HG03196 (cell line): ENCODE measurements around the gene OCIAD2.
"Not testable (repeated sequence)": the region's sequence is repeated elsewhere in the genome, so short reads cannot be mapped to it uniquely, and the experiment has no call there.

Experiments
- ATAC-seq: cut with Tn5 transposase; IDR thresholded peaks from one replicate; pipeline ENCODE4 v1.9.1; 2021; ENCODE audit not compliant: unreplicated experiment

OCIAD2 gene

DNA sequence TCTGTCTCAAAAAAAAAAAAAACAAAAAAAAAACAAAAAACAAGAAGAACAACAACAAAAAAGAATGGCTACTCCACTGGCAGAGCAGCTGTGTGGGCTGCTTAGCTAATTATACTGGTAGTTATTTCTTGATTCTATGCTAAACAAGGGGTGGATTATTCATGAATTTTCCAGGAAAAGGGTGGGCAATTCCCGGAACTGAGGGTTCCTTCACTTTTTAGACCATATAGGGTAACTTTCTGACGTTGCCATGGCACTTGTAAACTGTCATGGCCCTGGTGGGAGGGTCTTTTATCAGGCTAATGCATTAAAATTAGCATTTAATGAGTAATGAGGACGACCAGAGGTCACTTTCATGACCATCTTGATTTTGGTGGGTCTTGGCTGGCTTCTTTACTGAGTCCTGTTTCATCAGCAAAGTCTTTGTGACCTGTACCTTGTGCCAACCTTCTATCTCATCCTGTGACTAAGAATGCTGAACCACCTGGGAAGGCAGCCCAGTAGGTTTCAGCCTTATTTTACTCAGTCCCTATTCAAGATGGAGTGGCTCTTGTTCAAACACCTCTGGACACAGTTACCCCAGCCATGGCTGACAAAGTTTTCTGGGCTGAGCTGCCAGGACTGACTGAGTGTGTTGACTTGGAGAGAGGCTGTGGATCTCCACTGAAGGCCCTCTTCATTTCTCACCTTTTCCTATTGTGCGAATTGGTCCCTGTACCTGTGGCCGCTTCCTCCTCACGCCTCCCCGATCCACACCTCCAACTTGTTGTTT lies 1.3 kb upstream of the OCIAD2 start:
- no peak for ATAC-seq

- ATAC-seq, result no peak
Observed at GRCh38 chr4:48905363-48906015, 1.1 kb downstream of the OCIAD2 start.

DNA sequence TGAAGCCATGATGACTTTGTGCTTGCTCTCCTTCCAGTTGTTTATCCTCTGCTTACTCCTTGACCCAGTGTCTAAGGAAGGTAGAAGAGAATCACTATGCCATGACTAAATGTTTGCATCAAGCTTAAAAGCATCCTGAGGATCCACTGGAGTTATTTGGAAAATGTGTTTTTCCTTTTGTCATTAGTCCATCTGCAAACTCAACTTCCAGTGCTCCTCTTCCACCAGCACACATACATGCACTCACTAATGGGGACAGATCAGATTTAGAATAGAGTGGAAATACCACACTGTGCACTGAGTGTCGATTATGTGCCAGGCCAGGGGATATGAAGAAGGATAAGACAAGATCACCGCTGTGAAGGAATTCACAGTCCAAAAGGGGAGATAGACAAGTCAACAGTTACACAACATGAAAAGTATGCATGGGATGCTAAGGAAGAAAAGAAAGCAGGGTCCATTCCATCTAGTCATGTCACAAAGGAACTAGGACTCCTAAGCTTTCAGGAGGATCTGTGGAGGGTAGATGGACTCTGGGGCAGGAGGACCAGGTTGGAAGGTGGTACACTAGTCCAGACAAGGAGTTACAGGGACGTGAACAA lies 1.9 kb downstream of the OCIAD2 start:
- no peak for ATAC-seq

GRCh38 chr4:48904101-48904500 lies 2.5 kb downstream of the OCIAD2 start:
- ATAC-seq, result no peak

DNA sequence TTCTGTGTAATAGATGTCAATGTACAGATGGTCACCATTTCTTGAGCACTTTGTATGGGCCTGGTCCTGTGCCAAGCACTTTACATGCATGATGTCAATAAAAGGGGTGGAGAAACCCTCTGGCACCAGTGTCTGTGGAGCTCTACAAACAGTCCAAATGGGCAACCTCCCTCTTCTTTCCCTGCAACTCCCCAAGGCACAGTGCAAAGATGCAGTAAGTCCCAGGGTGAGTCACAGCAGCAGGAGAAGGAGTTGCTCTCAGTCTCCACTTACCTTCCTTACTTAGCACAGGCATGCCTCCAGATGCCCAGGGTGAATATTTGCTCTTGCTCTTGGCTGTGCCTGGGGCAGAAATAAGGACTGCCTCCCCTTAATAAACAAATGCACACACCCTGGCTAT lies 4.3 kb downstream of the OCIAD2 start:
- ATAC-seq, result no peak

GRCh38 chr4:48901196-48901595 lies 5.4 kb downstream of the OCIAD2 start:
- ATAC-seq, result no peak

DNA sequence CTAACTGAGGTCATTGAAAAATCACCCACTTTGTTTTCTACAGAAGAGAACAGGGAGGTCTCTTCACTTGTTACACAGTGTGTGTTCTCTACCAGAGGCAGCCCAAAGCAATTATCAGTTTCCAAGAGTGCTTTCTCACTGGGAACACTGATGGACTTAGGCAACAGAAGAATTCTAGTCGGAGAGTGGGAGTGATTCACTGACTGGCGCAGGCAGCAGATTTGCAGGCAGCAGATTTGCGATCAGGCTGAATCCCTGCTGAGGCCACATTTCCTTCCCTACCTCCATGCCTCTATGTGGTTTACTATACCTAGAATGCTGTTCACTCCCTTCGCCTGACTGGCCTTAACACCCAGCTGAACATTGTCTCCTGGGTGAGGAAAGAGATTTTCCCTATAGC lies 6.6 kb downstream of the OCIAD2 start:
- ATAC-seq, result no peak

- no peak for ATAC-seq
Observed at GRCh38 chr4:48899432-48899749, 7.2 kb downstream of the OCIAD2 start.

- no peak for ATAC-seq
Observed at GRCh38 chr4:48898733-48899431, 7.7 kb downstream of the OCIAD2 start.

- no peak for ATAC-seq
Observed at GRCh38 chr4:48896845-48897244, 9.7 kb downstream of the OCIAD2 start.

- ATAC-seq, result no peak
Observed at GRCh38 chr4:48891028-48891619, 15.4 kb downstream of the OCIAD2 start.

DNA sequence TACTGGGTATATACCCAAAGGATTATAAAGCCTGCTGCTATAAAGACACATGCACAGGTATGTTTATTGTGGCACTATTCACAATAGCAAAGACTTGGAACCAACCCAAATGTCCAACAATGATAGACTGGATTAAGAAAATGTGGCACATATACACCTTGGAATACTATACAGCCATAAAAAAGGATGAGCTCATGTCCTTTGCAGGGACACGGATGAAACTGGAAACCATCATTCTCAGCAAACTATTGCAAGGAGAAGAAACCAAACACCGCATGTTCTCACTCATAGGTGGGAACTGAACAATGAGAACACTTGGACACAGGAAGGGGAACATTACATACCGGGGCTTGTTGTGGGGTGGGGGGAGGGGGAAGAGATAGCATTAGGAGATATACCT lies 16.8 kb downstream of the OCIAD2 start:
- ATAC-seq, result not testable (repeated sequence)

GRCh38 chr4:48881646-48882045 lies 24.9 kb downstream of the OCIAD2 start:
- ATAC-seq, result not testable (repeated sequence)

GRCh38 chr4:48879561-48880442 lies 26.8 kb downstream of the OCIAD2 start:
- ATAC-seq, result no peak

- no peak for ATAC-seq
Observed at GRCh38 chr4:48877827-48878535, 28.6 kb downstream of the OCIAD2 start.

DNA sequence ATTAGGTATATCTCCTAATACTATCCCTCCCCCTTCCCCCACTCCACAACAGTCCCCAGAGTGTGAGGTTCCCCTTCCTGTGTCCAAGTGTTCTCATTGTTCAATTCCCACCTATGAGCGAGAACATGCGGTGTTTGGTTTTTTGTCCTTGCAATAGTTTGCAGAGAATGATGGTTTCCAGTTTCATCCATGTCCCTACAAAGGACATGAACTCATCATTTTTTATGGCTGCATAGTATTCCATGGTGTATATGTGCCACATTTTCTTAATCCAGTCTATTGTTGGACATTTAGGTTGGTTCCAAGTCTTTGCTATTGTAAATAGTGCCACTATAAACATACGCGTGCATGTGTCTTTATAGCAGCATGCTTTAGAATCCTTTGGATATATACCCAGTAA lies 41.9 kb downstream of the OCIAD2 start:
- ATAC-seq, result not testable (repeated sequence)

DNA sequence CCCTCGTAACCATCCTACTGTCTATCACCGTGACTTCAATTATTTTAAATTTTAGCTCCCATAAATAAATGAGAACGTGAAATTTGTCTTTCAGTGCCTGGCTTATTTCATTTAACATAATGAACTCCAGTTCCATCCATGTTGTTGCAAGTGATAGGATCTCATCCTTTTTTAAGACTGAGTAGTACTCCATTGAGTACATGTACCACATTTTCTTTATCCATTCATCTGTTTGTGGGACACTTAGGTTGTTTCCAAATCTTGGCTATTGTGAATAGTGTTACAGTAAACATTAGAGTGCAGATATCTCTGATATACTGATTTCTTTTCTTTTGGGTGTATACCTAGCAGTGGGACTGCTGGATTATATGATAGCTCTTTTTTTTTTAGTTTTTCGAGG lies 42.8 kb downstream of the OCIAD2 start:
- no peak for ATAC-seq

DNA sequence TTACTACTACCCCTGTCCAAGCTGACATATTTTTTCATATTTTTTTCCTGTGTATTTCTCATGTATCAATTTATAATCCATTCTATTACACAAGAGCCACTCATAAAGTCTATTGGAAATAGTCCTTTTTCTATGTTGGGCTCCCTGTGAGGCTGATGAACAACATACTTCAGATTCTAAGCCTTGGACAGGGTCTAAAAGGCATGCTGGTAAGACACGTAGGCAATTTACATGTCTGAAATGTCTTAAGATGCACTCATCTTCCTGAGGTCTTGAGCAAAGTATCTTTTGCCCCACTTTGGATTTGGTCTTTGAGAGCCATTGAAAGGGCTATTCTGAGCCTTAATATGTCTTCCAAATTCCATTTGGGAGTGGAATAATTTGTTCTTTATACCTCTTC lies 43.9 kb downstream of the OCIAD2 start:
- ATAC-seq, result no peak

DNA sequence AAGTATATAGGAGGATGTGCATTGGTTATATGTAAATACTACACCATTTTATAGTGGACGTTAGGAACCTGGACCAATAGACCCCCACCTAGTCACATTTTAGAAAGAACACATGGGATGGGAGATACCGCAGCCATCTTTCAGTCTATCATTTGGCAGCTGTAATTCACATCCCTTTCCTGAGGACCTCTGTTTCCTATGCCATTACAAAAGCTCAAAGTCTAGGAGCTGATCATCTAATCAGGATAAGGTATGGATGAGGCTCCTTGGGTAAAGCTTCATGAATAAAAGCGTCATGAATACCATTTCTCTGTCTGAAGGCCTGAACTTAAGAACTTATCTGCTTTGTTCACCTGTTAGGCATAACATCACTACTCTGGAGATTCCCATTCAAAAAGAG lies 44.5 kb downstream of the OCIAD2 start:
- ATAC-seq, result no peak

DNA sequence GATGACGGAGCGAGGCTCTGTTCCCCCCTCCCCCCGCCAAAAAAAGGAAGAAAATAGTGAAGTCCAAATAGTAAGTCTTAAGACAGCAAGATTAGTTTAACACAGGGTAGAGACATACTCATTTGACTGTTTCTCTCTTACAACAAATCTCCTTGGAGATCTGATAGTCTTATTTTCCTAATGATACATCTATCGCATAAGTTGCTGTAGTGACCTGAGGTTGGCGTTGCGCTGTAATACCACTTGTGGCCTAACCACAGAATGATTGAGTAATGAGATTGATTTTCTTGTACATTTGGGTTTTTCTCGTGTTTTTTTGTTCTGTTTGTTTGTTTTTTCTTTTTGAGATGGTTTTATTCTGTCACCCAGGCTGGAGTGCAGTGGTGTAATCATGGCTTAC lies 48.4 kb downstream of the OCIAD2 start:
- no peak for ATAC-seq
